C4-2B (cell line): Measurements from ENCODE around the gene ENPP3.

Experiments used
- H3K27ac ChIP-seq: fragments of 450-650 bp; 2 replicates; pipeline ENCODE4 v1.5.1; 2017
- CTCF ChIP-seq: fragments of 450-650 bp; conservative IDR thresholded peaks from 2 replicates; pipeline ENCODE4 v1.5.1; 2017; ENCODE audit warnings: mild to moderate bottlenecking
- ZFX ChIP-seq: fragments of 450-650 bp; IDR thresholded peaks from 2 replicates; pipeline ENCODE4 v1.6.1; 2017

The ENPP3 gene

GRCh38 chr6:131602781-131603312 is 34.3 kb upstream of the ENPP3 start:
- TF ChIP-seq ZFX: no peak
- TF ChIP-seq CTCF: no peak
- no peak overlapping the region for H3K27ac ChIP-seq

- no peak for TF ChIP-seq ZFX
- TF ChIP-seq CTCF: no peak
- no peak overlapping the region for H3K27ac ChIP-seq
These were observed 23.7 kb upstream of the ENPP3 start for GRCh38 chr6:131613296-131613925.

GRCh38 chr6:131615275-131615674 is 21.8 kb upstream of the ENPP3 start:
- H3K27ac ChIP-seq: no peak overlapping the region
- TF ChIP-seq ZFX (no peak), CTCF (no peak)

GRCh38 chr6:131627724-131628682 is 9.1 kb upstream of the ENPP3 start, which contains the start of gene MED23:
Gene MED23, minus strand, starts transcription at chr6:131628242. Its CDS starts 193 bp downstream, at chr6:131628049.
- peak within 1 kb of the TSS; percentile 77 for H3K27ac ChIP-seq
- TF ChIP-seq CTCF (peak; percentile 99), ZFX (peak; percentile 26; the same call in 1 of the 2 replicates)

GRCh38 chr6:131628726-131629125 is 8.4 kb upstream of the ENPP3 start:
- peak overlapping the region; percentile 77 for H3K27ac ChIP-seq
- TF ChIP-seq ZFX (no peak), CTCF (no peak)

- H3K27ac ChIP-seq: no peak overlapping the region; the same call in 1 of the 2 replicates
- no peak for TF ChIP-seq CTCF
- no peak for TF ChIP-seq ZFX
These were observed 7.5 kb upstream of the ENPP3 start for GRCh38 chr6:131629651-131630050.
